ENCODE results near the gene UBTD1. TPM values are rescaled to one million over a fixed set of nuclear protein-coding genes. Genes with fewer than 3 reads are reported as not detected.

The UBTD1 gene
- total and polyA plus RNA-seq, 10 of the 15 experiments (the other 5 are each of a cell fraction or from before 2014, with no cell fraction given): 0.04 to 1.5 (median 1.2) TPM; not detected in 1

GRCh38 chr10:97497572-97498075 is 1.1 kb upstream of the UBTD1 start (continued):
- TF ChIP-seq IRF4 (IDR thresholded peaks at IDR 0.05; ENCODE audit: low read depth, low read length): 0 out of 2 replicates have a peak, but pooled peaks have one; percentile 19
- TF ChIP-seq YY1 (IDR thresholded peaks at IDR 0.05; ENCODE audit: low read depth, low read length): peak; percentile 90
- TF ChIP-seq BMI1 (IDR thresholded peaks at IDR 0.05; ENCODE audit: borderline replicate concordance): no peak
- no peak for TF ChIP-seq ZBTB33 (IDR thresholded peaks at IDR 0.05)
- no peak for TF ChIP-seq NFIC (IDR thresholded peaks at IDR 0.05; ENCODE audit: low read depth, low read length)
- no peak for TF ChIP-seq BRCA1 (IDR thresholded peaks at IDR 0.05; ENCODE audit: low read depth, low read length)
- no peak for TF ChIP-seq RB1 (IDR thresholded peaks at IDR 0.05; ENCODE audit: borderline replicate concordance)
- TF ChIP-seq CBX5 (IDR thresholded peaks at IDR 0.05; ENCODE audit: low read depth): no peak
- peak; percentile 56 for TF ChIP-seq SMAD1 (IDR thresholded peaks at IDR 0.05; ENCODE audit: low read depth, partially characterized antibody)
- 0 out of 2 replicates have a peak, but pooled peaks have one; percentile 31 for TF ChIP-seq REST (IDR thresholded peaks at IDR 0.05; ENCODE audit: low read depth, low read length)
- peak; percentile 78 for TF ChIP-seq ZNF687 (IDR thresholded peaks at IDR 0.05)
- TF ChIP-seq ATF7 (IDR thresholded peaks at IDR 0.05; ENCODE audit: low read depth): no peak; the same call in 1 of the 2 replicates
- TF ChIP-seq SIX5 (IDR thresholded peaks at IDR 0.05; ENCODE audit: low read depth, low read length, severe bottlenecking): no peak
- TF ChIP-seq RAD51 (IDR thresholded peaks at IDR 0.05): no peak
- no peak for TF ChIP-seq IRF3 (IDR thresholded peaks at IDR 0.05)
- no peak; the same call in 1 of the 2 replicates for TF ChIP-seq GATAD2B (conservative IDR thresholded peaks at IDR 0.05; ENCODE audit: low read depth)
- TF ChIP-seq BACH1 (IDR thresholded peaks at IDR 0.05; ENCODE audit: borderline replicate concordance): peak; percentile 37; the same call in 1 of the 2 replicates
- TF ChIP-seq EZH2 (IDR thresholded peaks at IDR 0.05; ENCODE audit: borderline replicate concordance, control insufficient read depth, low read depth, low read length): no peak
- TF ChIP-seq MXI1 (IDR thresholded peaks at IDR 0.05; ENCODE audit: low read depth, low read length): peak; percentile 94
- TF ChIP-seq MYC (IDR thresholded peaks at IDR 0.05; ENCODE audit: insufficient read depth, insufficient read length, insufficient replicate concordance, low read length, severe bottlenecking): peak; percentile 65

All from GM12878 (cell line).